ENCODE data around the gene SNRNP200. TPM values are rescaled to one million over a fixed set of nuclear protein-coding genes. Genes with fewer than 3 reads are reported as not detected.

Gene SNRNP200
- total RNA-seq, 4 donors from 2014 or later = 75.8 to 150 (median 110) TPM

DNA sequence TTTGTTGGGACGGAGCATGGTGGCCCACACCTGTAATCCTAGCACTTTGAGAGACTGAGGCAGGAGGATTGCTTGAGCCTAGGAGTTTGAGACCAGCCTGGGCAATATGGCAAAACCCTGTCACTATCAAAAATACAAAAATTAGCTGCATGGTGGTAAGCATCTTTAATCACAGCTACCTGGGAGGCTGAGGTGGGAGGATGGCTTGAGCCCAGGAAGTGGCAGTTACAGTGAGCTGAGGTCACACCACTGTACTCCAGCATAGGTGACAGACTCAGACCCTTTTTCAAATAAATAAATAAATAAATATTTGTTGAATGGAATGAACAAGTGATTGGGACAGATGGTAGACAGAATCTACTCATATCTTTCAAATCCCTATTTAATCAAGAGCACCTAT is 14.1 kb upstream of the SNRNP200 start:
- TF ChIP-seq, protein P1, sequence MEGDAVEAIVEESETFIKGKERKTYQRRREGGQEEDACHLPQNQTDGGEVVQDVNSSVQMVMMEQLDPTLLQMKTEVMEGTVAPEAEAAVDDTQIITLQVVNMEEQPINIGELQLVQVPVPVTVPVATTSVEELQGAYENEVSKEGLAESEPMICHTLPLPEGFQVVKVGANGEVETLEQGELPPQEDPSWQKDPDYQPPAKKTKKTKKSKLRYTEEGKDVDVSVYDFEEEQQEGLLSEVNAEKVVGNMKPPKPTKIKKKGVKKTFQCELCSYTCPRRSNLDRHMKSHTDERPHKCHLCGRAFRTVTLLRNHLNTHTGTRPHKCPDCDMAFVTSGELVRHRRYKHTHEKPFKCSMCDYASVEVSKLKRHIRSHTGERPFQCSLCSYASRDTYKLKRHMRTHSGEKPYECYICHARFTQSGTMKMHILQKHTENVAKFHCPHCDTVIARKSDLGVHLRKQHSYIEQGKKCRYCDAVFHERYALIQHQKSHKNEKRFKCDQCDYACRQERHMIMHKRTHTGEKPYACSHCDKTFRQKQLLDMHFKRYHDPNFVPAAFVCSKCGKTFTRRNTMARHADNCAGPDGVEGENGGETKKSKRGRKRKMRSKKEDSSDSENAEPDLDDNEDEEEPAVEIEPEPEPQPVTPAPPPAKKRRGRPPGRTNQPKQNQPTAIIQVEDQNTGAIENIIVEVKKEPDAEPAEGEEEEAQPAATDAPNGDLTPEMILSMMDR (IDR thresholded peaks at IDR 0.05) = no peak
- TF ChIP-seq POLR2A (IDR thresholded peaks at IDR 0.05) = no peak
- no peak overlapping the region for H3K27ac ChIP-seq
- no peaks in the 10 kb centered on the region for H3K9me3 ChIP-seq
- peaks cover 14% of the 10 kb centered on the region for H3K27me3 ChIP-seq
- 88% methylated on average over 1 of the region's 1 CpG for WGBS
- H3K4me3 ChIP-seq = no peak overlapping the region
- H3K36me3 ChIP-seq = no peaks in the 10 kb centered on the region
- DNase-seq (ENCODE audit: low spot score in 2 of 2) = no peak
- H3K4me1 ChIP-seq = peaks cover 19% of the 10 kb centered on the region

DNA sequence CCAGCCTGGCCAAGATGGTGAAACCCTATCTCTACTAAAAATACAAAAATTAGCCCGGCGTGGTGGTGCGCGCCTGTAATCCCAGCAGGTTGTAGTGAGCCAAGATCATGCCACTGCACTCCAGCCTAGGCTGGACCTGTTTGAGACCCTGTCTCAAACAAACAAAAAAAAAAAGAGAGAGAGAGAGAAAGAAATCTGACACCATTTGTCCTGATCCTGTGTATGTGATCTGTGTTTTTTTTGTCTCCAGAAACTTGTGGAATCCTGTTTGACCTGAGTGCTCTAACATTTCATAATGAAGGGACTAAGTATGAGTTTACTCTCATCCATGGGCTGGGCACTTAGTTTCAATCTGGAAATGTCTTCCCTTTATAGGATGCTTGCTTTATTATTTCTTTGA is 13.4 kb upstream of the SNRNP200 start:
- WGBS = 97% methylated on average over 4 of the region's 4 CpGs
- H3K4me3 ChIP-seq = no peak overlapping the region
- no peaks in the 10 kb centered on the region for H3K36me3 ChIP-seq
- DNase-seq (ENCODE audit: low spot score in 2 of 2) = no peak
- H3K27ac ChIP-seq = no peak overlapping the region
- TF ChIP-seq, protein P1 (IDR thresholded peaks at IDR 0.05) = no peak
- TF ChIP-seq POLR2AphosphoS5 (IDR thresholded peaks at IDR 0.05) = no peak
- no peak for TF ChIP-seq EP300 (IDR thresholded peaks at IDR 0.05)
- no peak for TF ChIP-seq POLR2A (IDR thresholded peaks at IDR 0.05)
- H3K4me1 ChIP-seq = peaks cover 19% of the 10 kb centered on the region
- peaks cover 14% of the 10 kb centered on the region for H3K27me3 ChIP-seq
- H3K9me3 ChIP-seq = no peaks in the 10 kb centered on the region

DNA sequence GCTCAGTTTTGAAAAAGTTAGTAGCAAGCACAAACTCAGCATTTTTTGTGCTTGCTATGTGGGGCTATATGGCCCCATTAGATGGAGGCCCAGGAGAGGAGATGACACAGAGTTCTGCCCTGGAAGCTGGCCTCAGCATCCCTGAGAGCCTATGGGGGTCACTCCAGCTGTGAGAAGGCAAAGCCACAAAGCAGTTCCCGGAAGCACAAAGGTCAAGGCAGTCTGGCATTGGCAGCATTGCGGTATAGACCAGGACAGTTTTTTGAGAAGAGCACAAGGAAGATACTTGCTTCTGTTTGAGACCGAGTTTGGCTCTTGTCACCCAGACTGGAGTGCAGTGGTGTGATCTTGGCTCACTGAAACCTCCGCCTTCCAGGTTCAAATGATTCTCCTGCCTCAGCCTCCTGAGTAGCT is 12.2 kb upstream of the SNRNP200 start:
- no peak overlapping the region for H3K27ac ChIP-seq
- H3K4me3 ChIP-seq = no peak overlapping the region
- TF ChIP-seq POLR2AphosphoS5 (IDR thresholded peaks at IDR 0.05) (no peak), POLR2A (IDR thresholded peaks at IDR 0.05) (no peak), EP300 (IDR thresholded peaks at IDR 0.05) (no peak)
- TF ChIP-seq, protein P1 (IDR thresholded peaks at IDR 0.05) = no peak
- peaks cover 8% of the 10 kb centered on the region for H3K27me3 ChIP-seq
- no peaks in the 10 kb centered on the region for H3K36me3 ChIP-seq
- no peak for DNase-seq (ENCODE audit: low spot score in 2 of 2)
- WGBS = 91% methylated on average over 4 of the region's 4 CpGs
- peaks cover 19% of the 10 kb centered on the region for H3K4me1 ChIP-seq
- no peaks in the 10 kb centered on the region for H3K9me3 ChIP-seq

DNA sequence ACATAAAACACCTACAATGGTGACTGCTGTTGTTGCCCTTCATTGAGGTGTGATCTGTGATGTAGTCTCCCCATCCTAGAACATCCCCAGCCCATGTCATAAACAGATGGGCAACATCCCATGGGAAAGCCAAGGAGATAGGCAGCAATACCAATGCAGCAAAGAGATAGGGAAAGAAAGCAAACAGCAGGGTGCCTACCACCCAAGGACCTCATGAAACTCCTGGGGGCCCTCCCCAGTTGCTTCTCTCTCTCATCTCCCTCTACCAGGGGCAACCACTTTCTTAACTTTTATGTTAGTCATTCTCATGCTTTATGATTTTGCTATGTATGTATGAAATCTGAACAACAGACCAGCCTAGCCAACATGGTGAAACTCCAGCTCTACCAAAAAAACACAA is 11.7 kb upstream of the SNRNP200 start:
- peaks cover 8% of the 10 kb centered on the region for H3K27me3 ChIP-seq
- TF ChIP-seq EP300 (IDR thresholded peaks at IDR 0.05) (no peak), POLR2A (IDR thresholded peaks at IDR 0.05) (no peak), POLR2AphosphoS5 (IDR thresholded peaks at IDR 0.05) (no peak)
- TF ChIP-seq, protein P1 (IDR thresholded peaks at IDR 0.05) = no peak
- H3K4me3 ChIP-seq = no peak overlapping the region
- no peak for DNase-seq (ENCODE audit: low spot score in 2 of 2)
- H3K36me3 ChIP-seq = no peaks in the 10 kb centered on the region
- H3K9me3 ChIP-seq = no peaks in the 10 kb centered on the region
- peaks cover 14% of the 10 kb centered on the region for H3K4me1 ChIP-seq
- H3K27ac ChIP-seq = no peak overlapping the region

DNA sequence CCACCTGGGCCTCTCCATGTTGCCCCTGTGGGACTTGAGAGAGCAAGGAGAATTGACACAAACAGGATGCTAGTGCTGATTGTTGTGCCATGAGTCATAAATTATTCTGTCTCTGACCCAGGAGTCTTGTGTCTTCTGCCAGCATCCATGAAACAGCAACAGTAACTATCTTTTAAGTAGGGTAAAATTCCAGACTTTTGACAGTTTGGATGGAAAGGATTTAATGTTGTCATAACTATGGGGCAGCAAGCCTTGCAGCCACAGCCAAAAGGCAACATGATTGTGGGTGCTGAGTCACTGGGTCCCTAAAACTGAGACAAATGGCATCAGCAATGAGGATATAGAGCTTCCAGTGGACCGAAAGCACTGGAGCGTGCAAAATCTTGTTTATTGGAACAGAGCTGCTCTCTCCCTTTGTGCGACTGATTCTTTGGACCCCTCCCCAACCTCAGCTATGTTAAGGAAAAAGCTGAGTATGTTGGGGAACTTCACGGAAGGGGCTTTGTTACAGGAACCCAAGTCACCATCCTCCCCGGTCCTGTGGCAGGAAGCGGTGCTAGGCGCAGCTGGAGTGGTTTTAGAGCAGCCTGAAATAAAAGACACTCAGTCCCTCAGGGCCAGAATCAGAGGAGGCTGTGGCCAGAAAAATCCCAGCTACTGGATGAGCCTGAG is 10.2 kb upstream of the SNRNP200 start:
- no peaks in the 10 kb centered on the region for H3K9me3 ChIP-seq
- no peaks in the 10 kb centered on the region for H3K4me1 ChIP-seq
- no peak overlapping the region for H3K4me3 ChIP-seq
- no peaks in the 10 kb centered on the region for H3K36me3 ChIP-seq
- no peak overlapping the region for H3K27ac ChIP-seq
- no peak for DNase-seq (ENCODE audit: low spot score in 2 of 2)
- peaks cover 4% of the 10 kb centered on the region for H3K27me3 ChIP-seq
- 54% methylated on average over 7 of the region's 7 CpGs for WGBS
- TF ChIP-seq, protein P1 (IDR thresholded peaks at IDR 0.05) = no peak
- no peak for TF ChIP-seq EP300 (IDR thresholded peaks at IDR 0.05)
- TF ChIP-seq POLR2A (IDR thresholded peaks at IDR 0.05) = no peak
- no peak for TF ChIP-seq POLR2AphosphoS5 (IDR thresholded peaks at IDR 0.05)
